ENCODE data around the gene PPIL1.

The PPIL1 gene

GRCh38 chr6:36853325-36853724, 21.3 kb downstream of the PPIL1 start:
- DNase-seq: peak; percentile 83

- DNase-seq: peak; percentile 59
Measured at GRCh38 chr6:36852481-36853147, 22.0 kb downstream of the PPIL1 start.

GRCh38 chr6:36851626-36852025, 23.0 kb downstream of the PPIL1 start:
- DNase-seq: no peak

GRCh38 chr6:36851149-36851614, 23.4 kb downstream of the PPIL1 start:
- peak; percentile 65 for DNase-seq

- no peak for DNase-seq
Measured at GRCh38 chr6:36850021-36850420, 24.6 kb downstream of the PPIL1 start.

GRCh38 chr6:36848658-36849441, 25.8 kb downstream of the PPIL1 start:
- no peak for DNase-seq

GRCh38 chr6:36847991-36848390, 26.6 kb downstream of the PPIL1 start:
- no peak for DNase-seq

GRCh38 chr6:36847152-36847551, 27.5 kb downstream of the PPIL1 start:
- DNase-seq: no peak

- DNase-seq: no peak
Measured at GRCh38 chr6:36845233-36845632, 29.4 kb downstream of the PPIL1 start.

GRCh38 chr6:36844232-36845170, 30.1 kb downstream of the PPIL1 start:
- no peak for DNase-seq

GRCh38 chr6:36843170-36843569, 31.4 kb downstream of the PPIL1 start:
- no peak for DNase-seq

GRCh38 chr6:36841756-36842155, 32.8 kb downstream of the PPIL1 start:
- DNase-seq: no peak

GRCh38 chr6:36840432-36841403, 33.9 kb downstream of the PPIL1 start:
- no peak for DNase-seq

GRCh38 chr6:36839749-36840431, 34.7 kb downstream of the PPIL1 start:
- DNase-seq: peak; percentile 33

GRCh38 chr6:36838896-36839748, 35.5 kb downstream of the PPIL1 start, which contains the start of gene CPNE5:
TSS of gene CPNE5 (minus strand) at chr6:36839444. CDS start at chr6:36839377, 67 bp downstream.
- no peak for DNase-seq

- no peak for DNase-seq
Measured at GRCh38 chr6:36837686-36838085, 36.9 kb downstream of the PPIL1 start.

GRCh38 chr6:36837022-36837339, 37.6 kb downstream of the PPIL1 start:
- no peak for DNase-seq

- DNase-seq: no peak
Measured at GRCh38 chr6:36836111-36837021, 38.2 kb downstream of the PPIL1 start.

All from fibroblast of skin of abdomen (primary cell).